ENCODE results near the gene SFSWAP. TPM values are rescaled to one million over a fixed set of nuclear protein-coding genes. Genes with fewer than 3 reads are reported as not detected.

SFSWAP gene
- total RNA-seq, 1 experiment from 2014 or later = 50.4 TPM

GRCh38 chr12:131844656-131845055 lies 133.8 kb downstream of the SFSWAP start:
- BruUV-seq (replicated peaks) = no TSS peak
- no peaks in the 10 kb centered on the region for H3K9me3 ChIP-seq (ENCODE audit: control insufficient read depth in 1 of 2, insufficient read depth in 1 of 2, low read depth in 1 of 2, low read length in 2 of 2)
- no peaks in the 10 kb centered on the region for H3K27me3 ChIP-seq (ENCODE audit: insufficient read depth, low read length)
- no peaks in the 10 kb centered on the region for H3K9me2 ChIP-seq (ENCODE audit: insufficient read depth)
- H4K20me1 ChIP-seq (ENCODE audit: insufficient read depth) = no peaks in the 10 kb centered on the region
- CTCF ChIA-PET = no interaction called here
- no peak overlapping the region for H2AFZ ChIP-seq (ENCODE audit: low read depth, low read length, poor library complexity, severe bottlenecking)
- no peak overlapping the region for H3K4me3 ChIP-seq (replicated peaks in 1 of 2; ENCODE audit: low read depth in 1 of 2, low read length in 2 of 2)
- intact Hi-C loops (cut with micrococcal nuclease) = no loop called here
- ATAC-seq (no peak), DNase-seq (ENCODE audit: low read depth, low spot score) (no peak)
- RAD21 ChIA-PET (ENCODE audit: low non-redundant PET in 1 of 2, low total read pairs in 2 of 2, uncharacterized antibody in 2 of 2, unreplicated experiment in 2 of 2) = no interaction called here
- H3K4me2 ChIP-seq (ENCODE audit: low read length) = no peak overlapping the region
- no peaks in the 10 kb centered on the region for H3K79me2 ChIP-seq (ENCODE audit: insufficient read depth, low read length)
- POLR2A ChIA-PET = no interaction called here
- no peaks in the 10 kb centered on the region for H3K36me3 ChIP-seq (ENCODE audit: control insufficient read depth in 1 of 2, insufficient read depth in 2 of 2, low read length in 2 of 2)
- H3K9ac ChIP-seq (ENCODE audit: low read length) = no peak overlapping the region
- H3K4me1 ChIP-seq (ENCODE audit: control insufficient read depth in 1 of 2, insufficient read depth in 2 of 2, low read length in 2 of 2) = no peaks in the 10 kb centered on the region
- no peak for TF ChIP-seq ZBTB33 (IDR thresholded peaks at IDR 0.05; ENCODE audit: extremely low read depth, insufficient replicate concordance, low read length)
- TF ChIP-seq EGR1 (IDR thresholded peaks at IDR 0.05; ENCODE audit: low read depth) = no peak
- TF ChIP-seq ELF1 (IDR thresholded peaks at IDR 0.05; ENCODE audit: borderline replicate concordance, low read depth) = no peak
- no peak overlapping the region for H3K27ac ChIP-seq (ENCODE audit: low read depth, low read length)

GRCh38 chr12:131845121-131845520 lies 134.2 kb downstream of the SFSWAP start:
- H3K36me3 ChIP-seq (ENCODE audit: control insufficient read depth in 1 of 2, insufficient read depth in 2 of 2, low read length in 2 of 2) = no peaks in the 10 kb centered on the region
- ATAC-seq (no peak), DNase-seq (ENCODE audit: low read depth, low spot score) (no peak)
- H4K20me1 ChIP-seq (ENCODE audit: insufficient read depth) = no peaks in the 10 kb centered on the region
- intact Hi-C loops (cut with micrococcal nuclease) = no loop called here
- CTCF ChIA-PET = no interaction called here
- H3K9me2 ChIP-seq (ENCODE audit: insufficient read depth) = no peaks in the 10 kb centered on the region
- H3K27ac ChIP-seq (ENCODE audit: low read depth, low read length) = no peak overlapping the region
- POLR2A ChIA-PET = no interaction called here
- no peaks in the 10 kb centered on the region for H3K79me2 ChIP-seq (ENCODE audit: insufficient read depth, low read length)
- no TSS peak for BruUV-seq (replicated peaks)
- H3K4me2 ChIP-seq (ENCODE audit: low read length) = no peak overlapping the region
- H3K27me3 ChIP-seq (ENCODE audit: insufficient read depth, low read length) = no peaks in the 10 kb centered on the region
- RAD21 ChIA-PET (ENCODE audit: low non-redundant PET in 1 of 2, low total read pairs in 2 of 2, uncharacterized antibody in 2 of 2, unreplicated experiment in 2 of 2) = no interaction called here
- no peak overlapping the region for H2AFZ ChIP-seq (ENCODE audit: low read depth, low read length, poor library complexity, severe bottlenecking)
- no peaks in the 10 kb centered on the region for H3K4me1 ChIP-seq (ENCODE audit: control insufficient read depth in 1 of 2, insufficient read depth in 2 of 2, low read length in 2 of 2)
- H3K9me3 ChIP-seq (ENCODE audit: control insufficient read depth in 1 of 2, insufficient read depth in 1 of 2, low read depth in 1 of 2, low read length in 2 of 2) = no peaks in the 10 kb centered on the region
- no peak for TF ChIP-seq ZFX (IDR thresholded peaks at IDR 0.05)
- no peak for TF ChIP-seq ZBTB33 (IDR thresholded peaks at IDR 0.05; ENCODE audit: extremely low read depth, insufficient replicate concordance, low read length)
- no peak for TF ChIP-seq REST (IDR thresholded peaks at IDR 0.05; ENCODE audit: low read depth)
- TF ChIP-seq POLR2A (IDR thresholded peaks at IDR 0.05; ENCODE audit: borderline replicate concordance, extremely low read depth, insufficient read depth, insufficient read length) = no peak
- no peak for TF ChIP-seq EGR1 (IDR thresholded peaks at IDR 0.05; ENCODE audit: low read depth)
- TF ChIP-seq JUND (IDR thresholded peaks at IDR 0.05) = no peak
- H3K4me3 ChIP-seq (replicated peaks in 1 of 2; ENCODE audit: low read depth in 1 of 2, low read length in 2 of 2) = no peak overlapping the region
- no peak overlapping the region for H3K9ac ChIP-seq (ENCODE audit: low read length)
